Natural killer cell (primary cell): ENCODE measurements around the gene SCD. TPM values are rescaled to one million over a fixed set of nuclear protein-coding genes. Genes with fewer than 3 reads are reported as not detected.

Experiments used
- ATAC-seq, 3 donors: fragments of 150-1000 bp in 2 of 3; fragments of 200-7000 bp in 1 of 3; cut with Tn5 transposase; 1 replicate in 1 of 3; 2 replicates in 2 of 3; pipeline ENCODE4 v1.10.0; 2021; ENCODE audit warnings: mild to moderate bottlenecking in 2 of 3, moderate library complexity in 2 of 3
- DNase-seq, 2 donors: peaks; one replicate each; pipeline versions ENCODE4 v3.0.0 to v3.0.0-alpha.2; 2013 to 2021; ENCODE audit warnings: mixed read lengths in 1 of 2
- H3K27ac ChIP-seq: one replicate; pipeline ENCODE4 v1.5.1; 2013; ENCODE audit warnings: mild to moderate bottlenecking, low read length
- H3K27me3 ChIP-seq: one replicate; pipeline ENCODE4 v1.6.1; 2013; ENCODE audit warnings: low read length; ENCODE audit not compliant: control insufficient read depth, insufficient read depth
- H3K36me3 ChIP-seq: one replicate; pipeline ENCODE4 v1.6.1; 2013; ENCODE audit warnings: low read length; ENCODE audit not compliant: control insufficient read depth, insufficient read depth
- H3K4me1 ChIP-seq: one replicate; pipeline ENCODE4 v1.6.1; 2013; ENCODE audit warnings: low read length; ENCODE audit not compliant: control insufficient read depth, insufficient read depth
- H3K4me3 ChIP-seq: one replicate; pipeline ENCODE4 v1.5.1; 2013; ENCODE audit warnings: low read length
- H3K9me3 ChIP-seq: one replicate; pipeline ENCODE4 v1.6.1; 2013; ENCODE audit warnings: low read length; ENCODE audit not compliant: control insufficient read depth, insufficient read depth
- H3K27ac Mint-ChIP-seq, 2 donors: one replicate each; pipeline ENCODE4 v1.8.0; 2022; ENCODE audit warnings: mild to moderate bottlenecking in 2 of 2, mixed read lengths in 2 of 2, moderate library complexity in 1 of 2
- H3K27me3 Mint-ChIP-seq, 2 donors: one replicate each; pipeline ENCODE4 v1.8.0; 2022; ENCODE audit warnings: low read depth in 2 of 2, mixed read lengths in 2 of 2
- H3K36me3 Mint-ChIP-seq: one replicate; pipeline ENCODE4 v1.8.0; 2022; ENCODE audit warnings: mixed read lengths
- H3K4me1 Mint-ChIP-seq, 2 donors: one replicate each; pipeline ENCODE4 v1.8.0; 2022; ENCODE audit warnings: mixed read lengths in 2 of 2
- H3K4me3 Mint-ChIP-seq: one replicate; pipeline ENCODE4 v1.8.0; 2022; ENCODE audit warnings: mild to moderate bottlenecking, moderate library complexity, mixed read lengths
- H3K9me3 Mint-ChIP-seq, 2 donors: one replicate each; pipeline ENCODE4 v1.8.0; 2022; ENCODE audit warnings: mixed read lengths in 2 of 2
- CTCF ChIP-seq: fragments of 200-600 bp; IDR thresholded peaks from one replicate; pipeline ENCODE4 v1.8.0; 2022; ENCODE audit warnings: antibody characterized with exemption
- WGBS: methylation state at CpG from one replicate; pipeline ENCODE4 v1.1.7; 2013; ENCODE audit warnings: missing lambda C conversion rate; ENCODE audit not compliant: insufficient coverage; 5-methylcytosine and 5-hydroxymethylcytosine counted together
- intact Hi-C: fragments of 100-400 bp; cut with micrococcal nuclease; formaldehyde crosslinking; loops from one replicate; pipeline ENCODE4 v1.14.2; 2022
- total RNA-seq, 4 donors: library from RNA; stranded (reverse); fragments of 120-200 nt in 1 of 4; gene quantifications; one replicate each; pipeline versions ENCODE4 v1.2.3 to v1.2.4, GENCODE V29; 2013 to 2022

Gene SCD
- total RNA-seq, 3 donors from 2014 or later (not counting 1 experiment from before 2014, with no cell fraction given) = 3.5 to 10.1 (median 3.8) TPM

GRCh38 chr10:100364175-100364574 is 17.1 kb downstream of the SCD start:
- no peak for ATAC-seq

GRCh38 chr10:100364735-100365391 is 17.8 kb downstream of the SCD start:
- H3K9me3 ChIP-seq = no peaks in the 10 kb centered on the region
- no peak for ATAC-seq
- no peak for TF ChIP-seq CTCF
- H3K4me3 Mint-ChIP-seq = no peak overlapping the region
- H3K27me3 Mint-ChIP-seq = no peaks in the 10 kb centered on the region
- H3K27ac ChIP-seq = no peak overlapping the region
- no peaks in the 10 kb centered on the region for H3K27me3 ChIP-seq
- H3K4me3 ChIP-seq = no peak overlapping the region
- no peak overlapping the region for H3K27ac Mint-ChIP-seq
- H3K4me1 Mint-ChIP-seq = peaks cover 0 to 10% of the 10 kb centered on the region in 2 donors
- peaks cover 2% of the 10 kb centered on the region for H3K36me3 ChIP-seq
- 45% methylated on average over 7 of the region's 7 CpGs for WGBS
- peaks cover 5% of the 10 kb centered on the region for H3K36me3 Mint-ChIP-seq
- intact Hi-C loops = no loop called here
- no peak for DNase-seq
- H3K9me3 Mint-ChIP-seq = no peaks in the 10 kb centered on the region
- peaks cover 2% of the 10 kb centered on the region for H3K4me1 ChIP-seq

More at GRCh38 chr10:100364175-100364574, 17.1 kb downstream of the SCD start:
- Mint-ChIP-seq H3K4me1 (peaks cover 0 to 8% of the 10 kb centered on the region in 2 donors), H3K9me3 (no peaks in the 10 kb centered on the region), H3K27me3 (no peaks in the 10 kb centered on the region), H3K36me3 (peaks cover 5% of the 10 kb centered on the region), H3K27ac (no peak overlapping the region), H3K4me3 (no peak overlapping the region)
- WGBS = 99% methylated on average over 3 of the region's 3 CpGs
- peaks cover 2% of the 10 kb centered on the region for H3K36me3 ChIP-seq
- H3K9me3 ChIP-seq = no peaks in the 10 kb centered on the region
- TF ChIP-seq CTCF = no peak
- no peak overlapping the region for H3K4me3 ChIP-seq
- H3K27ac ChIP-seq = no peak overlapping the region
- intact Hi-C loops = no loop called here
- H3K4me1 ChIP-seq = no peaks in the 10 kb centered on the region
- DNase-seq = no peak
- no peaks in the 10 kb centered on the region for H3K27me3 ChIP-seq

GRCh38 chr10:100368721-100369120 is 21.7 kb downstream of the SCD start:
- no peaks in the 10 kb centered on the region for H3K27me3 Mint-ChIP-seq
- ATAC-seq (no peak), DNase-seq (no peak)
- H3K9me3 Mint-ChIP-seq = no peaks in the 10 kb centered on the region
- Histone ChIP-seq H3K4me3 (no peak overlapping the region), H3K9me3 (no peaks in the 10 kb centered on the region), H3K27ac (no peak overlapping the region), H3K27me3 (no peaks in the 10 kb centered on the region), H3K36me3 (no peaks in the 10 kb centered on the region), H3K4me1 (peaks cover 39% of the 10 kb centered on the region)
- no peaks in the 10 kb centered on the region for H3K36me3 Mint-ChIP-seq
- no peak overlapping the region for H3K27ac Mint-ChIP-seq
- intact Hi-C loops = no loop called here
- H3K4me3 Mint-ChIP-seq = no peak overlapping the region
- TF ChIP-seq CTCF = no peak
- peaks cover 18 to 29% of the 10 kb centered on the region in 2 donors for H3K4me1 Mint-ChIP-seq
